Gastroesophageal sphincter (tissue), 3 donors: Measurements from ENCODE around the gene NUP98.

ENCODE experiments used
- CTCF ChIP-seq, 4 experiments: fragments of 200-600 bp in 2 of 4; fragments of 450-650 bp in 2 of 4; sonication (generic) in 1 of 4; IDR thresholded peaks; one replicate each; pipeline ENCODE4 v1.5.1; 2017 to 2019; ENCODE audit warnings: antibody characterized with exemption in 4 of 4, mild to moderate bottlenecking in 2 of 4, moderate library complexity in 2 of 4
- EP300 ChIP-seq: sonication (generic); formaldehyde crosslinking; IDR thresholded peaks from one replicate; pipeline ENCODE4 v1.6.1; 2017; ENCODE audit warnings: antibody characterized with exemption, mild to moderate bottlenecking
- POLR2A ChIP-seq, 2 donors: fragments of 450-650 bp; IDR thresholded peaks; one replicate each; pipeline ENCODE4 v1.6.1; 2017; ENCODE audit warnings: antibody characterized with exemption in 2 of 2, mild to moderate bottlenecking in 2 of 2, moderate library complexity in 1 of 2
- POLR2AphosphoS5 ChIP-seq: sonication (generic); formaldehyde crosslinking; IDR thresholded peaks from one replicate; pipeline ENCODE4 v1.6.1; 2017; ENCODE audit warnings: antibody characterized with exemption

DNA sequence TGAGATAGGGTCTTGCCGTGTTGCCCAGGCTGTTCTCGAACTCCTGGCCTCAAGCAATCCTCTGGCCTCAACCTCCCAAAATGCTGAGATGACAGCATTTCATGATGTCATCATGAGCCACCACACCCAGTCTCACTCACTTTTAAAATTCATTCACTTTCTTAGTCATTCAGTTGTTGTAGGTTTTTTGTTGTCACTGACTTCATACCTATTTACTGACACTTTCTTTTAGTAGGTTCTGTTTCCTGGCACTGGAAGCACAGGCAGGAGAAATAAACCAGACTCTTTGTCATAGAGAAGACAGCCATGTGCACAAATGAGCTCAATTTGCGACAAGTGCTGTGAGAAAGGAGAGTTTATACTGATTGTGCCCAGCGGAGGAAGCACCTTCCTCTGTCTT lies 166.0 kb downstream of the NUP98 start:
- TF ChIP-seq POLR2A (IDR thresholded peaks at IDR 0.05) (no peak), CTCF (IDR thresholded peaks at IDR 0.05) (no peak), POLR2AphosphoS5 (no peak), EP300 (no peak)
